ENCODE measurements around the gene HLCS.
"Not testable (repeated sequence)": the region's sequence is repeated elsewhere in the genome, so short reads cannot be mapped to it uniquely, and the experiment has no call there.

Gene HLCS

DNA sequence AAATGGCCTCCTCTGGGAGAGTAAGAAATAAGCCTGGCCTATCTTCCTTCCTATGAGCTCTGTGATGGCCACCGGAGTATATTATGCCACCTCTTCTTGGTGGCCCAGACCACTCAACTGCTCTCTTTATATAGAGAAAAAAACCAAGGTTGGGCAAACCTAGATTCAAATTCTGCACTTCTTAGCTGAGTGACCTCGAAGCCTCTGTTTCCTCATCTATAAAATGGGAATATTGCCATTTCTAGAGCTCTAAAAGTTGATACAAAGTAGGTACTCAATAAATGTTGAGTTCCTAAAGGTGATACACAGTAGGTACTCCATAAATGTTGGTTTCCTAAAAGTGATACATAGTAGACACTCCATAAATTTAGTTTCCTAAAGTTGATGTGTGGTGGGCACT is 120.7 kb downstream of the HLCS start:
- DNase-seq = no peak

DNA sequence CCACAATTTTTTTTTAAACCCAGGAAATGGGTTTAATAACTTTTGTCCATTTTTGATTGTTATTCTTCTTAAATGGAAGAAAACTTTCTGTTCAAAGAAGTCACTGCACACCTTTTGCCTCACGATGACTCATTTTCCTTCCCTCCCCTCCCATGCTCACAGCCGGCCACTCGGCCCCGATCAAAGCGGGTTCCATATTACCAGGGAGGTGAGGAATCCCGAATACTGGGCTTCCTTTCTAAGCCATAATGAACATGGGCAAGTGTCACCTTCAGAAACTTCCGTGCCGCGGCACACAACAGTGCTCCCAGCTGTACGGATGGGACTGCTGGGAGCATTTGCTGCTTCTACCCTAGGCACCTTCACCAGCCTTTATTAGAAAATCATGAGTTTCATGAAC is 121.4 kb downstream of the HLCS start:
- DNase-seq = no peak

DNA sequence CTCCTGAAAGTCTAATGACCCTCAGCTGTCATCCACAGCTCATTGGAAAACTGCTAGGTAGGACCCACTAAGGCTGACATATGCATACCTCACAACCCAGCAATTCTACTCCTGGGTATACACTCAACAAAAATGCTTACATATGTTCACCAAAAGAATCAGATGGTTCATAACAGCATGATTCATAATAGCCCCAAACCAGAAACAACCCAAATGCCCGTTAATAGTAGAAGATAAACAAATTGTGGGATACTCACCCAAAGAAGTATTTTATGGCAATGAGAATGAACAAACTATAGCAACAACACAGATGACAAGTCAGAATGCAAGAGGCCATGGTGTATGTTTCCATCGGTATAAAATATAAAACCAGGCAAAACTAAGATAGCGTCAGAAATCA is 124.6 kb downstream of the HLCS start:
- no peak for DNase-seq

DNA sequence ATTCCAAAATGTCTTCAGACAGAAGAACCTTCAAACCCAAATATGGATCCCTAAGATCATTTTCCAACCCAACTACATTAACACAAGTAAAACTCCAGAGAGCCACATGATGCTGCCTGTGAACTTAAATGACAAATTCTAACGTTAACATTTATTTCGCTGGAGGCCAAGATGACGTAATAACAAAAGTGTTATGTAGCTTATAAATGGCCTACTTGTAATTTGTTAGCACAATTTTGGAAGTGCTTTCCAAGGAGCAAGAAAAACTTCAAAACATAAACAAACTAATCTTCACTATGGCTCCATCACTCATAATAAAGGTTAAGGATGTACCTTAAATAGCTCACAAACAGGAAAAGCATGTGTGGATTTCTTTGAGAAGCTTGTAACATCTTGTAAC is 126.7 kb downstream of the HLCS start:
- DNase-seq = no peak

DNA sequence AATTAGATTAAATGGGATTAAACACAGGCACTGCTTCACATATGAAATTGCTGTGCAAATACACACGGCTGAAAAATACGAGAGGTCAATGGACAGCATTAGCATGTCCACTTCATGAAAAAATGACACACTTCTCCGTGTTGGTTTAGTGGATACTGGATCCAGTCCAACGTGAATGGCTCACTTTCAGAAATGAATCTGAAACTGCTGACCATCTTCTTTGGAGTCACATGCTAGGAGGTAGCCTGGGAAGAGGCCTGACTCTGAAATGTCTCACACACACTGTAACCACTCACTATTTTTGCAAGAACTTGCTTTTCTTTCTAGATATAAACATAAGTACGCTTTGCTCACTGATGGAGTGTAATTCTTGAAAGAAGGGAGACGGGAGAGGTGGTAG is 127.3 kb downstream of the HLCS start:
- no peak for DNase-seq

DNA sequence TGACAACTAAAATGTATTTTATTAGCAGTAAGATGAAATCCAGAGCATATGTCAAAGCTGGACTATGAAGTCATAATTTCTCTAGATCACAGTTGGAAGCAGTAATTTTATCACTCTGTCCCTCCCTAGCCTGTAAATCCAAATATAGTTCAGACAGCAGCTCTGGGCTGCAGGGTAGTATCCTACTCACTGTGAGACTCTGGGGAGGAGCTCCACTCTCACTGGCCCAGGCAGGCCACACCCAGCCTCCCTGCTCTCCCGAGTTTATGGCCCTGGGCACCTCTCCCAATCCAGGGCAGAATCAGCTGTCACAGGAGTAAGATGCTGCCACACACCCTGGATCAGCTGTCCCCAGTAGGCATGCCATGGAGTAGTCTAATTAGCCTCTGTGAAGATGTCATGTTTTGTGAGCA is 131.1 kb downstream of the HLCS start:
- no peak for DNase-seq

DNA sequence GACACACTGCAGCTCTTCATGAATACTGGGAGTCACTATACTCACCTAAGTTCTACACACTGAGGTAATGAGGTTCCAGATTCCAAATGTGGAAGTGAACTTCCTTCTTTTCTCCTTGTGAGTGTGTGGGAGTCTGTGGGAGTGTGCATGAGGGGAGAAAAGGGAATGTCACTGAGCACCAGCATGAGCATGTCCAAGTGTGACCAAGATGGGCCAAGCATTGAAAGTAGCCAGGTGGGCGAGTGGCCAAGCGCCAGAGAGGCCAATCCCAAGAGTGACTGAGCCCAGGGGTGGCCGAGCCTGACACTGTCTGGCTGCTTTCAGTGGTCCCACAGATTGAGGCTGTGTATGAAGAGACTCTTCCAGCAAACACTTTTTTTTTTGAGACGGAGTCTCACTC is 132.3 kb downstream of the HLCS start:
- DNase-seq = no peak

DNA sequence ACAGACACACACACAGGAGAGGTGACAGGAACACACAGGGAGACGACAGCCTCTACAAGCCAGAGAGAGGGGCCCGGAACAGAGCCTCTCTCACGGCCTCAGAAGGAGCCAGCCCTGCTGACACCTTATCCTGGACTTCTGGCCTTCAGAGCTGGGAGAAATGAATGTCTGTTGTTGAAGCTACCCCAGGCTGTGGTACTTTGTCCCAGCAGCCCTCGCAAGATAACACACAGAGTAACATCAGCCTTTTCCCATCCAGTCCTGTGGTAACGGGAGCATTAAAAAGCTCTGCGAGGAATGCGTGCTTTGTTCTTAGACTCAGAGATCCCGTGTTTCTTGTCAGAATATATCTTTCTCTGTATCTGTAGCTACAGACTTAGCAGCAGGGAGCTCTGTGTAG is 136.4 kb downstream of the HLCS start:
- no peak for DNase-seq

DNA sequence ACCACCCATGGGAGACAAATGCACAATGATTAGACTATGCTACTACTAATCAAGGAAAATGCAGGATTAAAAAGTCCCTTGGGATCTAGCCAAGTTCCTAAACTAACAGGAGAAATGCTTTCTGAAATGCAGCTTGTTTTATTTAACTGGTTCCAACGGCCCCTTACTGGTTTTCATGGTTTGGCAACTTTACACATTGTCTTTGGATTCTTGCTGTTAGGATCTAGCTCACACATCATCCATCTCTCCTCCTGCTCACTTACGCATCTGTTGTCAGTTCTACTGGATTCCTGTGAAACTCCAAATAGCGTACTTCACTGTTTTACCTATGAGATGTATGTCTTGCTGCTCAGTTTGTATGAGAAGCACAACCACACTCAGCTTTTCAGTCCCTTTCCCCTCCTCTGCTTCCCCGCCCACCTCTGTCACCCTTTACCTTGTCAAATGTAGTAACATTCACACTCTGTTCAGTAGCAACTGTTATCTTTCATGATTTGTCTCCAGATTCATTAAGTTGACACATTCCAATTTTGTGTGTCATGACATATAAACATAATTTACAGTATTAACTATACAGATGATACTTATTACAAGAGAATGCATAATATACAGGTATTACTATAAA is 137.5 kb downstream of the HLCS start:
- DNase-seq = no peak

DNA sequence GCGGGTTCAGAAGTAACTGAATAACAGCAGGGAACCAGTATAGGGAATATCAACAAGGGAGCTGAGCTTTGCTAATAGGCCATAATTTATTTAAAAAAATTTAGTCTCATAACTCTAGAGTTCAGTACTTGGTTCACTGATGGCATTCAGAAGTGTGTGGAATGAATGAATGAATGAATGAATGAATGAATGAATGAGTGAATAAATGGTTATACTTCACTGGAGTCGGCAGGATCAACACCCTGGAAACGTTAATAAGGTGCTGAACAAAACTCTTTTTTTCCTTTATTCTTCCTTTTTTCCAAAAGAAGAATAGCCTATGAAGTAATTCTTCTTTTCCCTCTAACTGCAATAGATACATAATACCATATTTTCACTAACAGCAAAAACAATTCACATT is 138.3 kb downstream of the HLCS start:
- no peak for DNase-seq

DNA sequence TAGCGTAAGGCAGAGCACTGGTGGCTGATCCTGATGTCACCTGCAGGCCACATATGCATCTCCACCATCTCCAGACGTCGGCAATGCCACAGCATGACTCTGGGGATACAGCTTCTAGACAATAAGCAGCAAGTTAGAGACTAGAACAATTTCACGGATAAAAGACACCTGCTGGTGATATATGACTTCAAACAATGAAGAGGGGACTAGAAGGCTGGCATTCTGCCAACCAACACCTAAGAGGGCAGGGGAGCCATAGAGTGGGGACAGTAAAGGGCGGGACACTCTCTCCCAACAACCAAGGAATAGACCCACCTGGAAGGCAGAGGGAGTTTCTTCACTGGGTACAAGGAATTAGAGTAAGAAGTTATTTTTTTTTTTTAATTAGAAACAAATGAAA is 140.8 kb downstream of the HLCS start:
- DNase-seq = no peak

DNA sequence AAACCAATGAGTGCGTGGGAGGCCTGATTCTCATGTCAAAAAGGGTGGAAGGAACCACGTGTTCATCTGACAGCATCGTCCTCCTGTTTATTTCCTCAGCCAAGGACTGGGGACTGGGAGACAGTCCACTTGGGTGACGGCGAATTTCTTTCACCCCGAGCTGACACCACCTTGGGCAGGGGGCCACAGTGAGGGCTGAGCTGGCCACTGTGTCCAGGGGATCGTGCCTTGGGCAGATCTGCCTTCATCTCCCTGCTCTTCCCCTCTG is 145.5 kb downstream of the HLCS start:
- DNase-seq = no peak

DNA sequence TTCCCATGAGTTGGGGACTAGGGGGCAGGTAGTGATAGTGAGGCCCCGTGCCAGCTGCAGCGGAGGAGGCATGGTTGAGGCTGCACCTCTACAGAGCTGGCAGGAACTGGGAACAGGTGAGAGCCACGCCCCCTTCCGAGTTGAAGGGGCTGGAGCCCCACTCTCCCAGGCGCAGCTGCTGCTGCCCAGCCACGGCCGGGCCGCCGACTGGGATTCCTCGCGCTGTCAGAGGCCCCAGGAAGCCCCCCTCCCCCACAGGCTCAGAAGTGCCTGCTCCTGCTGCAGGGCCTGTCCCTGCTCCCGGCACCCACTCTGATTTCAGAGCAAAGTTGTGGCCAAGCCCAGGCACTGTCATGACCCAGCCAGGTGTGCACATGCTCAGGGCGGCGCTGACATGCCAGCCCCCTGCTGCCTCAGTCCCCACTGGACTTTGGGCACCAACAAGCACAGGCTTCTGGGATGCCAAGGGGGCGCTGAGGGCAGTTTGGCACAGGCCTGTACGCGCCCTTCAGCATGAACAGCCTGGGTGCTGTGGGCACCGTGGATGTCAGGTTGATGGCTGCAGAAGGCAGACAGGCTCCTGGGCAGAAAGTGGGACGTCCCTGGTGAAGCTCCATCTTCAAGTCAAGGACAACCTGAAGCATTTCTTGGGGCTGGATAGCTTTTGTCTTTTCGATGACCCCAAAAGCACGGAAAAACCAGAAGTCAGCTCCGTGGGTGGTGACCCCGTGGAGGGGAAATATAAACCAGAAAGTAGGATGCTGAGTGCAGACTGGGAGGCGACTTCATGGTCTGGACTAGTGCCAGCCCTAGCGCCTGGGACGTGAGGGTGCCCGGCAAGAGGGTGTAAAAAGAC is 146.1 kb downstream of the HLCS start:
- DNase-seq = no peak

DNA sequence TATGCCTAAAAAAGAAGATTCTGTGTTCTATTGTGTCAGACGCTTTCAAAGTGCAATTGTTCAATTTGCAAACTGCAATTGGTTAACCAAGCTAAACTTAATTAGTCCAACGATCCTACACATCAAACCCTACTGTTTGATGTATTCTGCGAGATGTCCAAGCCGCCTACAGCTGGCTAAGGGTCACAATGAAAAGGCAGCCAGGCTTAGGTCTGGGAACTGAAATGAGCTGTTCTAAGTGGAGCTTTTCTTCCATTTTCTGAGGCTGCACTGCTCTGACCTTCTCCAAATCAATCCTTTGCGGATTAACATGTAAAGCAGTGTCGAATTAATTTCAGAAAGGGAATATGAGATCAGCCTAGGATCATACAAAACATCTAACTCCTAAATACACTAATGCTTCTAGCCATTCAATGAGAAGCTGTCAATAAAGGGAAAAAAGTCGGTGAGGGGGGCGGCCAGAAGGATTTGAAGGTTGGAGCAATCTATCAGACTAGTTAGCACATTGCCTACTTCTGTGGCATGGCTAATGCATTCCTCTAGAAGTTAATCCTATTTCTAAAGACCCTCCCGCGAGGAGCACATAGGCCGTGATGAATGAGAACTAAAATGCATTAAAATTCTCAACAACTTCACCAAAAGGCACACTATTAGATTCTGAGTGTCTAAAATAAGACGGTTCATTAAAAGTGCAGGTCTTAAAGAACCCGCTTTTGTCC is 148.6 kb downstream of the HLCS start:
- DNase-seq = no peak

DNA sequence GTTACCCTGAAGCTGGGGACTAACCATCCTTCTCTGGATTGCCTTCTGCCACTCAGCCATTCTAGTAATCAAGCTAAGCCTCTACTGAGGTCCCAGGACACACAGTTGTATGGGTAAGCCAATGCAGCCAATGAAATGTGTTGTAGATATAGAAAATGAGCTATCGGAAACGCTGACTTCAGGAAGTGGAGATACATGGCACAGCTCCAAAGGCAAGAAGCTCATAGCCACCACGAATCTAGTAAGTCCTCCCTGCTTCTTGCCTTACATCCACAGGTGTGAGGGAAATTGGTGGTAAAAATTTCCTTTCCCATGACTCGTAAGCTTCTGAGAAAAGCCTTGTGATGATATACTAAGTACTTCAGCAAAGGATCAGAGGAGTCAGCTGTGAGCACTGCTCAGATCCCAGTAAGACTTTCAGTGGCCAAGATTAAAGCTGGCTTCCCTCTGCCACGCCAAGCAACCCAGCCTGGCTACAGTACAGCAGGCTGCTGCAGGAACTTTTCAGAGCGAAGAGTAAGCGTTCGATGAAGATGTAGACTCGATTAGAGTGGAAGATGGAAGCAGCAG is 149.8 kb downstream of the HLCS start:
- no peak for DNase-seq

DNA sequence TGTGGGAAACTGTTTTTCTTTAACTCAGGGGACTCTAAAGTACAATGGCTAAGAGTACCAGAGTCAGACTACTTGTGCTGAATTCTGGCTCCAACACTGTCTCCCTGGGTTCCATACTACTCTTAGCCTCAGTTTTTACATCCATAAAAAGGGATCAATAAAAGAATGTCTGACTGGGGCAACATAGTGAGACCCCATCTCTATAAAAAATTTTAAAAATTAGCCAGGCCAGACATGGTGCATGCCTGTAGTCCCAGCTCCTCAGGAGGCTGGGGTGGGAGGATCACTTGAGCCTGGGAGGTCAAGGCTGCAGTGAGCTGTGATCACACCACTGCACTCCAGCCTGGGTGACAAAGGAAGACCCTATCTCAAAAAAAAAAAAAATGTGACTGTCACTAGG is 150.4 kb downstream of the HLCS start:
- not testable (repeated sequence) for DNase-seq

DNA sequence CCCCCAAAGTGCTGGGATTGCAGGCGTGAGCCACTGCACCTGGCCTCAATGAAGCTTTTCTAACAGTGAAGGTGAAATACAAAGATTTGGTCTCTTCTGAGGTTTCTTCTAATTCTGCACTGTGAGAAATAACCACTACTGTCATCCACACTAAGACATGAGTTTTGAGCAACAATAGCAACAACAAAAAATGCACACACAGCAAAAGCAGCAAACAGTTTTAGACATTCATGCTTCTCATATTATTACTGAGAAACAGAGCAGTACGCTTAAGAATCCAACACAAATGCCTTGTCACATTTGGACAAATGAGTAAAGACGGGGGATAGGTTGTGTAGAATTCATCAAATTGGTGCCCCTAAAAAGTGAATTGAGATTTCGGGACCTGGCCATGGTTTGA is 151.2 kb downstream of the HLCS start:
- DNase-seq = no peak

DNA sequence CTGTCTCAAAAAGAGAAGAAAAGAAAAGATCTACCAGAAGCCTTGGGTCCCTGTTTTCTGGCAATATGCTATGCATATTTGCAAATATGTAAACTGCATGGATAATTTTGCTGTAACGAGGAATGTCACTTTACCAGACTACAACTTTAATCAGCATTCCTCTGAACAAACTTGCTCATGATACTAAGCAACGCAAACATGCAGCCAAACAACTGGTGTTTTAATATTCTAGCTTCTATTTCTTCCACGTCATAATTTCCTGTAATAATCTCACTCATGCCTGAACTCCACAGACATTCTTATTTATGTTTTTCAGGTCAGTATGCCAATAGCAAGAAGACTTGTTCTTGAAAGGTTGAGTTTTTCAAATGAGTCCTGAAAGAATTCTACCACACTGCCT is 153.4 kb downstream of the HLCS start:
- DNase-seq = no peak

DNA sequence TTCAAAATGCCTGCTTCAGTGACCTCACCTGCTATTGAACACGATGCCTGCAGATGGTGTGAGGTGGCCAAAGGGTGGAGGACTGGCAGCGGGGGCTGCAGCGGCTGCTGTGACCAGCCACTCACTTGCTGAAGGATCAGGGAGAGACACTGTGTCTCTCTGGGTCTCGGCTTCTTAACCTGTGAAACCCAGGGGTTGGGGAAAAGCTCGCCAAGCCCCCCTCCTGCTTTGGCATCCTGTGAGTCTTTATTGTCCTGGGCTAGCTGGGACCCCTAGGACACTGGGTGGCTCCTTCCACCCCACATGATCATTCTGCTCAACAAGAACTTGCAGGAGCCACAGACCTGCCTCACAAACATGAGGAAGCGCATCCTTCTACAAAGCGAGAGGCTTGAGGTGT is 154.7 kb downstream of the HLCS start:
- no peak for DNase-seq

DNA sequence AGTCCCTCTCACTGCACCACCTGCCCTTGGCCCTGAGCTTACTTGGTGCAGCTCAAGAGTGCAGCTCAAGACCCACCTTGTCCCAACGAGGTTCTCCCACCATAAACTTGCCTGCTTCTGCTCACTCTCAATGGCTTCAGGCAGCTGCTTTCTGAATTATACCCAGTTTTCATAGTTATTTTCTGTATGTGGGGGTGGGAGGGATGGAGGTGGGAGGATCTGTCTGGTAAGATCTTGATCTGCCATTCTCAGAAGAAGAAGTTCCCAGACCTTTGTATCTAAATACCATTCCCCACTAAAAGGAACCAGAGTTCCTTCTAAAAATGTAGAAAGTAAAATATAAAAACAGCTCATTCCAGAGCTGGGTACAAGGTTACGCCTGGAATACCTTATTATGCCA is 156.0 kb downstream of the HLCS start:
- DNase-seq = no peak

DNA sequence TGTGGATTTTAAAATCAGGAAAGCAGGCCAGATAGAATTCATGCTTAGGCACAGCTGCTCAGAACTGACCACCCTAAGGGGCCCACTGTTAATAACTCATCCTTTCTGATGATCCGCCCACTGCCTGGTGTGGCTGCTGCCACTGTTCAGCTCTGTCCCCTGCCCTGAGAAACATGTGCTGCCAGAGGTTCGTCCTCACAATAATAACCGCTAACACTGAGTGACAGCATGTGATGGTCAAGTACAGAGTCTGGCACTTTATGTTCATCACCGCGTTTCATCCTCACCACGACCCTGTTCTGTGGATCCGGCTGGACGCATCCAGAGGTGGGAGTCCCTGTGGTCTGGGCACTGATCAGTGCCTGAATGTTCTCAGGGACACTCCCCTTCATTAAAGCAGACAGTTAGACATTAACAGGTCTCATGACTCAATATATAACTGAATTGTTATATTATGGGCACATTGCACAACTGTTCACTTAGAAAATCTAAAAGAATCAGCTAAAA is 159.0 kb downstream of the HLCS start:
- DNase-seq = no peak

DNA sequence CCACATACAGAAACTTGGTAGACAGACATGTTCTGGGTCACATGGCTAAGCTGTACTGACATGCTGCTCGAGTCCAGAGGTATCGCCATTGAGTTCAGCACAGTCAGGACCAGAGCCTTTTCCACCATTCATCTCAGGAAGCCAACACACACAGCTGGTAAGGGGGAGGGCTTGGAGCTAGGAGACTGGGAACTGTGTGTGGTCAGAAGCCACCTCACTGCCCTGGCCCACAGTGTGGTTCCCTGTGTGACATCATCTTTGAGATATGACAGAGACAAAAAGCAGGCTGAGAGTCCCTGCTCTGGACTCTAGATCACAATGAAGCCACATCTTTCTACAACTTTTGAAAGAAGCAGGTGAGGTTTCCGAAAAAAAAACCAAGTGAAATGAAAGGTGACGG is 160.4 kb downstream of the HLCS start:
- DNase-seq = no peak

DNA sequence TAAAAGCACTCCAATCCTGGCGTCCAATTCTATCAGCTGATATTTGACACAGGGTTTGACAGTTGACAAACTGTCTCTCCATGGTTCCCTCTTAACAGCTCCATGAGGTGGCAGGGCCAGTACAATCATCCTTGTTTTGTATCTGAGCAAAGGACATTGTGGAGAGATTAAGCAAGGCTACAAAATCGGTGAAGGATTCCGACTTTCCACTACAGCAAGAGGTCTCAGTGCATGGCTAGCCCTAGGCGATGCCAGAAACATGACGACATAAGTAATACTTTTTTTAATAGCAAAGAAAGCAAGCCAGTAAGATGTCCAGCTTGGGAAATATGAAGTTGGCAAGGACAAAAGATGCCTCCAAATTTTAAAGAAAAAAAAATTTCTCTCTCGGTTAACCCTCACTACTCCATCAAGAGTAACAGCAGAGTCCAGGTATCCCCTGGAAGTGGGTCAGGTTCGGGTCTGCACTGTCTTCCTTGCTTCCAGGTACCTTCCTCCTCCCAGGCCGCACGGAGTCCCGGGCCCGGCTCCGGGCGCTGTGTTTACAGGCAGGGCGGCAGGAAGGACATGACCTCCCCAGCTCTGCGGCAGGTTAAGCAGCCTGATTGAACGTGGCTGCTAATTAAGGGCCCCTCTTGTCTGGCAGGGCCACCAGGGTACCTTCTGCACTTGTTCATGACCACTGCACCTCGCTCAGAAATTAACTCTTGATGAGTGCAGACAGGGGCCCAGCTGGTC is 161.4 kb downstream of the HLCS start:
- DNase-seq = peak; percentile 60
